ENCODE data around the gene CNTNAP2. TPM values are rescaled to one million over a fixed set of nuclear protein-coding genes. Genes with fewer than 3 reads are reported as not detected.

CNTNAP2 gene
- total RNA-seq (2014; rRNA removed; shearing (Covaris generic)), result not detected in 2 replicates

DNA sequence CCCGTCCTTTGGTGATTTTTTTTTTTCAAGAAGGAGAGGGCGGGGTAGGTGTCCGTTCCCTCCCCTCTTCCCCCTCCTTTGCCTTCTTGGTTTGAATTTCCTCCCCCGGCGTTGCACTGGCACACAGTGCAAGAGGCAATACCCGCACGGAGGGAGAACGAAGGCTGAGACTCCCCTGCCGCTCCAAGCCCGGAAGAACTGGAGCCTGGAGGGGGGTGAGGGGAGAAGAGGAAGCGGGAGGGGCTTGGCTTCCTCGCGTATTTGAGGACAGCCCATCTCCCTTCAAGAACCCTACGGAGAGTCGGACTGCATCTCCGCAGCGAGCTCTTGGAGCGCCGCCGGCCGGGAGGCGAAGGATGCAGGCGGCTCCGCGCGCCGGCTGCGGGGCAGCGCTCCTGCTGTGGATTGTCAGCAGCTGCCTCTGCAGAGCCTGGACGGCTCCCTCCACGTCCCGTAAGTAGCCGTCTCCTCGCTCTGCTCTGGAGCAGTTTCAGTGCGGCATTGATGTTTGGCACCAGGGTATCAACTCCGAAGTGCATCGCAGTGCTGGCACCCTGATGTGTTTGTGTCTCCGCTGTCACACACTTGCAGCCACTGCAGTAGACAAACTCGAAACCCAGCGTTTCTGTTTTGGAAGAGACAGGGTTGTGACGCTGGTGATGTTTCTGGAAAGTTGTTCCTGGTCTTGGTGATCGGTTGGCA is at the start of gene CNTNAP2:
TSS of gene CNTNAP2 (plus strand) at position 281 of the 702 bp plus-strand sequence. CDS start at position 357, 76 bp downstream.
- peak; percentile 79 for DNase-seq (ENCODE audit: low spot score)
- in situ Hi-C loops (cut with HindIII; ENCODE audit: low sequenced_read_pairs), result no loop called here

DNA sequence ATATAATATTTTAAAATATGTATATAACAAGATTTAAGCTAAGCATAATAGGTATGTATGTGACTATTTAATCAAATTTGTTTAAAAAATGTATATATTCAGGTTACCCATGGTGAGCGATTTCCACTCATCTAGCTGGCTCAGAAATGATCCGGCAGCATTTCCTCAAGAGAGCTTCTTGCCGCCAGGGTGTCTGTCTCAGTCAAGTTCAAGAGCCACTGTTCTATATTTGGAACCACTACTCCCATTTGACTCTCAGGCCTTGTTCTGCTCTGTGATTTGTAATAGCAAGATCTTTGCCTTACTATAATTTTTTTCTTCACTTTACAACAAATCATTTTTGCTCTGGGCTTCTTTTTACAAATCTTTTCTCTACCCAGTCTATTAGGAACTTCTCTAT is 48.7 kb upstream of the CNTNAP2 start:
- in situ Hi-C loops (cut with HindIII; ENCODE audit: low sequenced_read_pairs), result no loop called here
- DNase-seq (ENCODE audit: low spot score), result no peak

DNA sequence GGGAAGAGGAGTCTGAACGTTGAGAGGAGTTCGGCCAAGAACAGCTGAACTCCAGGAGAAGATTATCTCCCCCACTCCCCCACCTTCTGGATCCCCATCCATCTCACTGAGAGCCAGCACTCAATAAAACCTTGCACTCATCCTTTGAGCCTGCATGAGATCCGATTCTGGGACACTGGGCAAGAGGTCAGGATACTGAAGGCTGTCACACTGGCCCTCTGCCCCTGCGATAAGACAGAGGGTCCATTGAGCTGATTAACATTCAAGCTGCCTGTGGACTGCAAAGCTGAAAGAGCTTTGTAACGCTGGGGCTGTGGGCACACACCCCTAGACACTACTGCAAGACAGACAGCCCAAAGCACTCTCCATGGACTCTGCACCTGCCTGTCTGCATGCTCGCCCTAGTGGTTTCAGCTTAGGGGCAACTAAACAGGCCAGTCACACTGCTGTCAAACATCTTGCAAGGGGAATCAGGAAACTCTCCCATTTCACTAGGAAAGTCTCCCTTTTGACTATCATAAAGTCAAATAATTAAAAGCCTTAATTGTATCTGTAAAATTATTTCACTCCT is 42.3 kb upstream of the CNTNAP2 start:
- in situ Hi-C loops (cut with HindIII; ENCODE audit: low sequenced_read_pairs), result no loop called here
- DNase-seq (ENCODE audit: low spot score), result no peak

DNA sequence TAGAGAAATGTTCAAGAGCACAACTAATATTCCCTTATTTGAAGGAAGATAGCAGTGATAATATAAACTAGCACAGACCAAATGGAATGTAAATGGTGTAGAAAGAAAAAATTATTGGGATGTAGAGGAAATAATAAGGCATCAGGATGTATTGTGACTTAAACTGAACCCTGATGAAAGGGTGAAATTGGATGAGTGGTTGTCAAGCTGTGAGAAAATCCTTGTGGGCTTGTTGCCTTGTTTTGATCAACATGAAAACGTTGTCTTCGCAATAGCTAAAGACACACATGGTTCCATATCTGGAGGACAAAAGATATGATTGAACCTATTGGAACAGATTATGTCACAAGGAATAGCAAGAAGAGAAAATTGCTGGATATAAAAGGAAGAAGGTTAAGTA is 40.3 kb upstream of the CNTNAP2 start:
- no peak for DNase-seq (ENCODE audit: low spot score)
- in situ Hi-C loops (cut with HindIII; ENCODE audit: low sequenced_read_pairs), result no loop called here

DNA sequence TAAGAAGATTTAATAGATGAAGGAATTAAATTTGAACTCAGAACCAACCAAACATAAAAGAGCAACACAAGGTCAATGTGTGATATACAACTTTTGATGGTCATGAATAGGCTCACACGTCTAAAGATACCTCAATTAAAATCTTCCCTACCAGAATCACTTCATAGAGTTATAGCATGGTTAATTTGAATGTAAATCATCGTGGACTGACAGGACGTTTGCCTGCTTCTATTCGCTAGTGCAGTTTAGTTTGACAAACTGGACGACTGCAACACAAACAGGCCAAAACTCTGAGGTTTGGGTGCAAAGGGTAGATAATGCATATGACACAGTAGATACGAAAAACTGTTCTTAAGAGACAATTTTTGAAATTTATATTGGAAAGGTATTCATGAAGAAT is 32.5 kb upstream of the CNTNAP2 start:
- in situ Hi-C loops (cut with HindIII; ENCODE audit: low sequenced_read_pairs), result no loop called here
- DNase-seq (ENCODE audit: low spot score), result no peak

DNA sequence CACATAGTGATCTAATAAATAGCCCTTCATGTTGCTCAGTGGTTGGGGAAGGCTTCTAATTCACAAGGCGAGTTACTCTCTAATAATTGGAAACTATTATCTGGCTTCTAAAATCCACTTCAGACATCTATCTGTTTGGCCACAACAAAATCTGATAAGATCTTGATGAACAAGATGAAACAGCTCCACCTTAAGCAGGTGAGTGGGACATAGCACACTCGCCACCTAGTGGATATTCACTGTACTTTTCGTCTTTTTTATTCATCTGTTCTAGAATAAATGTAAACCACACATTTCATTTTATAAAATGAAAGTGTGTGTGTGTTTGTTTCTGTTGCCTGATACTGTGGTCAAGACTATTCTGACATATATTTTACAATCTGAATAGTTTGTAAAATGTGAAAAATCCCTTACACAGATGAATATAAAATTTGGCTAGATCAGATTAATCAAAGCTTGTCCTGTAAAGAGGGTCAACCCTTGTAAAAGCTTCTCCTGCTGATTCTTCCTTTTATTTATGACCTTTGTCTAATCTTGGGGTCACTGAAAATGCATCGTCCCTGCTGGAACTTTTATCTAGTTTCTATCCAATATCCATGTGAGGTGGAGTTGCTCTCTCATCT is 26.5 kb upstream of the CNTNAP2 start:
- DNase-seq (ENCODE audit: low spot score), result peak; percentile 65
- in situ Hi-C loops (cut with HindIII; ENCODE audit: low sequenced_read_pairs), result no loop called here

DNA sequence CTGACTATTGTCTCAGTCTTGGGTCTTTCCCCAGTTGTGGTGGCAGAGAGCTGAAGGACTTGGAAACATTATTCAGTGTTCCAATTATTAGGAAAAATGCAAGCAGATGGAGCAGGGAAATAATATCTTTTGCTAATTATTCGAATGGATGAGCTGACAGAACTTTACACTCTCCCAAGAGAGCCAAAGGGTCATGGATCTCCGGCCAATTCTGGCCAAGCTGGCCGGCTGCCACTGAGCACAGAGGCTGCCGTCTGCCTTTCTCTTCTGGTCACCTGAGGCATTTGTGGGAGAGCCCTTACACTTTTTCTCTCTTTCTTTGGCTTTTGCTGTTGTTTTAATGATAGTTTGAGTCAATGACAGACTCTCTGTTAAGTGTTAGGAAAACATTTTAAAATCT is 22.2 kb upstream of the CNTNAP2 start:
- in situ Hi-C loops (cut with HindIII; ENCODE audit: low sequenced_read_pairs), result no loop called here
- DNase-seq (ENCODE audit: low spot score), result peak; percentile 80

DNA sequence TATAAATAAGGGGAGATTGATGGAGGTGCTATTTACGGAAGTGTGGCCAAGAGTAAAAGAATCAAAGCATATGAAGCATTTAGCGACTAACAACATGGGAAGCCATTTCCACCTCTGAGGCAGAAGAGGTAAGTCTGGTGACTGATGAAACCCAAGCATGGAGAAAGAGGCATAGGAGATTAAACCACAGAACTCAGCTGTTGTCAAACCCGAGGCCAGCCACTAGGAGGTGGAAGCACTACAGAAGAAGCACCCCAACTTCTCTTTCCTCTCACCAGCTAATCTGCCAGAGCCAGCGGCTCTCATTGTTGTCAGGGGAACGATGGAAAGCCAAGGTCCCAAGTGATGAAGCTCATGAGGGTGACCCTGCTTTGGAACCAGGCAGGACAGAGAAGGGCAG is 19.6 kb upstream of the CNTNAP2 start:
- in situ Hi-C loops (cut with HindIII; ENCODE audit: low sequenced_read_pairs), result no loop called here
- DNase-seq (ENCODE audit: low spot score), result no peak

DNA sequence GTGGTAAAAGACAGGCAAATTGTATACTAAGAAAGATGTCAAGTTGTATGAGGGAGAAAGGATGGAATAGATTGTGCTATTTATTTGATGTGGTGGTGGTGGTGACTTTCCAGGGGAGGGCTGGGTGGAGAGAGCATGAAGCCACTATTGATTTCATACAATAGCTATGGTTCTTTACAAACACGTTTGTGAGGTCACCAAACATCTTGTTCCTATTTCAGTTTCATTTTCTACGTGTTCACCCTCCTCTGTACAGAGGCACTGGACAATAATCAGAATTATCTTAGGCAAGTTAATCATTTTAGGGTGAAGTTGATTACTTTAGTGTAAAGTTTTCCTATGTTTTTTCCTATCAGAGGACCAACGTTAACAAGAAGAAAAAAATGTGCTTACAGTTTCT is 10.3 kb upstream of the CNTNAP2 start:
- in situ Hi-C loops (cut with HindIII; ENCODE audit: low sequenced_read_pairs), result no loop called here
- DNase-seq (ENCODE audit: low spot score), result no peak

DNA sequence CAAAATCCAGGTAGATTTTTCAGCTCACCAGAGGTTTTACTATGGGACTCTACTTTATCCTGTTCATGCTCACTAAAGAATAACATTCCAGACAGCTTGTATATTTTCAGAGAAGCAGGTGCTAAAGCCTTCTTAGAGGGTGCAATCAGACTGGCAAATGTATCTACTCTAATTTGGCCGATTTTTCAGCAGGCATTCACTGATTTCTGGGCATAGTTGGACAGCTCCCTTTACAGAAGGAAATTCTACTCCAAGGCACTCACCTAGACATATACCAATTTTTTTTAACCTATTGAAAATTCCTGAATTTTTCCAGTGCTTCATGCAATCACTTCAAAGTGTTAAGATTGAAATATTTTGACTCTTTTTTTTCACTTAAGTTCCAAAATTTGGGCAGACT is 3.8 kb upstream of the CNTNAP2 start:
- no peak for DNase-seq (ENCODE audit: low spot score)
- in situ Hi-C loops (cut with HindIII; ENCODE audit: low sequenced_read_pairs), result no loop called here

DNA sequence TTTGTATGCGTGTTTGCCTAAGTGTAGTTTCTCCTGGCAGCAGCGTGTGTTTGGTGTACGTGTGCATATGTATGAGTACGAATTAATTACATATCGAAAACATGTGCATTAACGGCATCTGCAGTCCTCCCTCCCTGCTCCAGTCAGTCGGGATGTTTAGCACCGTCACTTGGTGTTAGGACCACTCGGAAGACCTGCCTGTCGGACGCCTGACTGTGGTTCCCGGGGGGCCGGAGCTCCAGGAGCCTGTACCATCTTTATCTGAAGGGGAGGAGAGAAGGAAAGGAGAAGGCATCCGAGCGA is 1.1 kb upstream of the CNTNAP2 start:
- no peak for DNase-seq (ENCODE audit: low spot score)
- in situ Hi-C loops (cut with HindIII; ENCODE audit: low sequenced_read_pairs), result no loop called here

DNA sequence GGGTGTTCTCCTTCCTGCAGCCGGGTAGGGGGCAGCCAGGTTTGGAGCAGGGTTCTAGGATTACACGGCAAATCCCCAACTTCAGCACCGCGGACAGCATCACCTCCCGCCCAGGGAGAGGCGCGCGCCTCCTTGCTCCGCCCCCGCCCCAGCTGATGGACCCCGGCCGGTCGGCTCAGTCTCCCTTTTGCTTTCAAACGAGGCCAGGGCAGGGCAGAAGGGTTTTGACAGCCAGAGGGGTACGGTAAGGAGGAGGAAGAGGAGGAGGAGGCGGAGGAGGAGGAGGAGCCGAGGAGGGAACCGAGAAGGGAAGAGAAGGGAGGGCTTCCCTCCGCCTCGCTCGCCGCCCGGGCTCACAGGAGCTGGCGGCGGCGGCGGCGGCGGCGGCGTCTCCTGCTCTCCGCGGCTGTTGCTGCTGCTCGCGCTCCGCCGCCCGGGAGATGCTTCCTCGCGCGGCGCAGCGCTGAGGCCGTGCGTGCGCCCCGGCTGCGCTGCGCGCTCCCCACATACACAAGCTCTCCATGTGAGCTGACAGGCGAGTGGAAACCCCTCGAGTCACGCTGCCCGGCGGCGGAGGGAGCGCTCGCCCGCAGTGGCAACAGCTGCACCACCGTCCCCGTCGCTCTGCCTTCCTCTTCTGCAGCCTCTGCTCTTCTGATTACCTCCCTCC is 615 bp upstream of the CNTNAP2 start:
- in situ Hi-C loops (cut with HindIII; ENCODE audit: low sequenced_read_pairs), result no loop called here
- DNase-seq (ENCODE audit: low spot score), result peak; percentile 73

DNA sequence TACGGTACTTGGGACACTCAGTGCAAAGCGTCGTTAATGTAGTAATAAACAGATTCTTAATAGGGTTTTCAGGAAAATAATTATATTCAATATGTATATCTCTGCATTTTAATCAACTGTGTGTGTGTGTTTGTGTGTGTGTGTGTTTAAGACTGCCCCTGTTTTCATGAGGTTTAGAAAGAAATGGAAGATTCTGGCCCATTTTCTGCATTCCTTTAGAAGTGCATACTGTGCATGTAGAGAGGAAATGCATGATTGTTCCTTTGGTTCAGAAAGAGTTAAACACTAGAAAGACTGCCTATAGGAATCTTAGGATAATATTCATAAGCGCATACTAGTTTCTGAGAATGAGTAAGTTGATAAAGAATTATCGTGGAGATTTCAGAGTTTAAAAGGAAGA is 975 bp downstream of the CNTNAP2 start:
- in situ Hi-C loops (cut with HindIII; ENCODE audit: low sequenced_read_pairs), result no loop called here

DNA sequence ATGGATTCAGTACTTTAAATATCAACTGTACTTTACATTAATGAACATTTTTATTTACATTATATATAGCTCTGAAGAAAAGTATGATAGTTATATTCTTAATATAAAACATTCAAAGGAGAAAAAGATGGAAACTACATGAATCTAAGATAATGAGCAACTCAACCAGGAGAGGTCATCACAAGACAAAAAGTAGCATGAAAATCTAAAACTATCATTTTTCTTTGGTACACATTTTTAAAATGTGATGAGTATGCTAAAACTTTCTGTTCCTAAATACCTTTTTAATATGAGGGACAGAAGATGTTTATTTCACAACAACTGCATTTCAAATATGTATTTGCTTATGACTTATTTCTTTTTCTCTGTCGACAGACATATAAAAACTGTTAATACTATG is 2.4 kb downstream of the CNTNAP2 start:
- in situ Hi-C loops (cut with HindIII; ENCODE audit: low sequenced_read_pairs), result no loop called here
- DNase-seq (ENCODE audit: low spot score), result no peak

More for the DNA sequence above, 975 bp downstream of the CNTNAP2 start:
- peak; percentile 29 for DNase-seq (ENCODE audit: low spot score)

DNA sequence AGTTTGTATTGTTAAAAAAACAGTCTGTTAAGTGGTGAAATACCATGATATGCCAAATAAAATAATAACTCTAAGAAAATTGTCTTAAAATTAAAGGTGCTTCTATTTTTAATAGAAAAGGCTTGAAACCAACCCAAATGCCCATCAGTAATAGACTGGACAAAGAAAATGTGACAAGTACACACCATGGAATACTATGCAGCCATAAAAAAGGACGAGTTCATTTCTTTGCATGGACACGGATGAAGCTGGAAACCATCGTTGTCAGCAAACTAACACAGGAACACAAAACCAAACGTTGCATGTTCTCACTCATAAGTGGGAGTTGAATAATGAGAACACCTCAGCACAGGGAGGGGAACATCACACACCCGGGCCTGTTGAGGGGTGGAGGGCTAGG is 7.1 kb downstream of the CNTNAP2 start:
- in situ Hi-C loops (cut with HindIII; ENCODE audit: low sequenced_read_pairs), result no loop called here
- no peak for DNase-seq (ENCODE audit: low spot score)

DNA sequence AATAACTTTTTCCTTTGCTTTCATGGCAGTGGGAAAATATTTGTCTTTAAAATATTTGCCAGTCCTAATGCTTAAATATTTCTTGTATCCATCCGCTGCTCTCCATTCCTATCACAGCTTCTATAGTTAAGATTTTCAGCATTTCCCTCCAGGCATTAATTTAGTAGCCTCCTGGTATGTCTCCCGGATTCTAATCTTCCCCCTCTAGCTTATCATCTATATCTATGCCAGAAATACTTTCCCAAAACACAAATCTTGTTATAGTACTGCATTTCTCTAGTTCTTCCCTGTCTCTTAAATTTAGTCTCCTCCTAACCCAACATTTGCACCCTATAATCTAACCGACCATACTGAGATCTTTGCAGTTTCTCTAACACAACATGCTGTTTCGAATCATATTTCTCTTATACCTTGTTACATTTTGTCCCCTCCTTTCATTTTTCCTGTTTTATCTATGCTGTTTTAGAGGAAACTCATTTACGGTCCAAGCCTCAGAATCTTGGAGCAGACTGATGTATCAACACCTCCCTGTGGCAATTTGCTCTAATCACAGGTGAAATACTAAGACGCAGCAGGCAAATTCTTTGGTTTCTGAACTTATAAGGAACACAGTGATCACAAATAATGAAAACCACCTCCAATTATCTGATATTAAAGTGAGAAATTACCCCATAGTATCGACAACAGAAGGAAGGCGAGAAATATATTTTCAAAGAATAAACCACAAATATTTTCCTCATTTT is 10.3 kb downstream of the CNTNAP2 start:
- no peak for DNase-seq (ENCODE audit: low spot score)
- in situ Hi-C loops (cut with HindIII; ENCODE audit: low sequenced_read_pairs), result no loop called here

DNA sequence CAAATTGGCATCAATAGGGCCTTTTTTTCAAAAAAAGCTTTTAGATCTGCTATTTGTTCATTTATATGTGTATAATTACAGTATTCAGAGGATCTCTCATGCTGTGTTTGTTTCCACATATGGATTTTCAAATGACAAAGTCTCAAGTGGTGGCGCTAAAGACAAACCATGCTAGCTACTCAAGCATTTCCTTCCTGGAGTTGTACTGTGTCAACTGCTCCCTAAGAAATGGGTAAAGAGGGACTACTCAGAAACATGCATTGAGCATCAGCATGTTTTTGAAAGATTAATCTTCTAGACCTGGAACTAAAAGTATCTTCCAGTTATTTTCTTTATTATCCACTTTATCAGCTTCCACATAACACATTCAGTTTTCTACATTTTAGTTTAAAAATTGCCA is 12.7 kb downstream of the CNTNAP2 start:
- in situ Hi-C loops (cut with HindIII; ENCODE audit: low sequenced_read_pairs), result no loop called here
- no peak for DNase-seq (ENCODE audit: low spot score)

DNA sequence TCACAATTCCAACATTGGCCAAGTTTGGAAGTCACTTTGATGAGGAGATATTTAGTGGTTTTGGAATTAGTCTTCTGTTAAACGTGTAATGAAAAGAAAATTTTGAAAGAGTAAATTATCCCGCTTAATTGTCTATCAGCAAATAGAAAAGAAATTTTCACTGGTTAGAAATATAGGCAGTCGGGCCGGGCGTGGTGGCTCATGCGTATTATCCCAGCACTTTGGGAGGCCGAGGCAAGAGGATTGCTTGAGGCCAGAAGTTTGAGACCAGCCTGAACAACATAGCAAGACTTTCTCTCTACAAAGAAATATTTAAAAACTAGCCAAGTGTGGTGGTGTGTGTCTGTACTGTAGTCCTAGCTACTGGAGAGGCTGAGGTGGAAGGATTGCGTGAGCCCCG is 13.4 kb downstream of the CNTNAP2 start:
- DNase-seq (ENCODE audit: low spot score), result no peak
- in situ Hi-C loops (cut with HindIII; ENCODE audit: low sequenced_read_pairs), result no loop called here

DNA sequence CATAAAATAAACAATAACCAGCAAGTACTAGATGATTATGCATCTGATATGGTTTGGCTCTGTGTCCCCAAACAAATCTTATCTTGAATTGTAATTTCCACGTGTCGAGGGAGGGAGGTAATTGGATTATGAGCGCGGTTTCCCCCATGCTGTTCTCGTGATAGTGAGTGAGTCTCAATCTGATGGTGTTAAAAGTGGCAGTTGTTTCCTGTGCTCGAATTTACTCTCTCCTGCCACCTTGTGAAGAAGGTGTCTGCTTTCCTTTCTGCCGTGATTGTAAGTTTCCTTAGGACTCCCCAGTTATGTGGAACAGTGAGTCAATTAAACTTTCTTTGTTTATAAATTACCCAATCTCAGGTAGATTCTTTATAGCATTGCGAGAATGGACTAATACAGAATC is 15.1 kb downstream of the CNTNAP2 start:
- in situ Hi-C loops (cut with HindIII; ENCODE audit: low sequenced_read_pairs), result no loop called here
- DNase-seq (ENCODE audit: low spot score), result no peak

DNA sequence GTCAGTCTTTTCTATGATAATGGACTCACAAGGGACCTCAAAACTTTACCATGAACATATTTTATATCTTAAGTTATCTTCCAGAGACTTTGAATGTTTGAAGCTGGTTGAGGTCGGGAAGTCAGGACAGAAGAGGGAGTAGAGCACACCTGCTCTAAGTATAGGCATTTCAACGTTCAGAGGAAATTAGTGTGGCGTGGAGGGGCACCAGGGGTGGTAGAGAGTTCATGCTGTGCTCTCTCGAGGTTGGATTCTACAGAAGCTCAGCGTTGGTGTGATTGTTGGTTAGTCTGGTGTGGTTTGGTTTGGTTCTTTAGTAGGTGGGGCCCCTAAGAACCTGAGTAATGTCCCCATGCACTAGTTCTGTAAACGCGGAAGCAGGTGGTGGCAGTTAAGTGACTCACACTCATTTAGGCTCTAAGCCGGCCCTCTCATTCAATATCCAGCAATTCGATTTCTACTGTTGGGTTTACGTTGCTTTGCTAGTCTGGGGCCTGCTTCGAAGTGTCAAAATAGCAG is 19.8 kb downstream of the CNTNAP2 start:
- in situ Hi-C loops (cut with HindIII; ENCODE audit: low sequenced_read_pairs), result no loop called here
- DNase-seq (ENCODE audit: low spot score), result no peak
